Colon (tissue), 2 donors: ENCODE measurements around the gene ACAD8.

ENCODE experiments used
- FAIRE-seq: peaks from 2 replicates; lab custom pipeline; 2012; peaks lifted over from hg19 to GRCh38; lab: Jason Lieb, UNC
- donor health status: control.
- donor health status: control.

ACAD8 gene

GRCh38 chr11:134253188-134253993 lies at the start of gene ACAD8, which contains the start of gene THYN1:
Gene ACAD8 (plus strand): TSS chr11:134253568. CDS start chr11:134253601, 33 bp downstream.
Gene THYN1 (minus strand): TSS chr11:134253352. CDS start chr11:134252882, 470 bp downstream.
- FAIRE-seq: no peak

- no peak for FAIRE-seq
Measured at GRCh38 chr11:134205729-134206128, 47.6 kb upstream of the ACAD8 start.

GRCh38 chr11:134206185-134206584 lies 47.2 kb upstream of the ACAD8 start:
- FAIRE-seq: no peak

- no peak for FAIRE-seq
Measured at GRCh38 chr11:134207538-134208239, 45.7 kb upstream of the ACAD8 start.

GRCh38 chr11:134215836-134216235 lies 37.5 kb upstream of the ACAD8 start:
- no peak for FAIRE-seq

- FAIRE-seq: no peak
Measured at GRCh38 chr11:134216816-134217215, 36.6 kb upstream of the ACAD8 start.

GRCh38 chr11:134223121-134223520 lies 30.2 kb upstream of the ACAD8 start:
- no peak for FAIRE-seq

GRCh38 chr11:134223836-134224709 lies 29.3 kb upstream of the ACAD8 start, which contains the start of the genes NCAPD3 and VPS26B:
Gene NCAPD3 (minus strand): TSS chr11:134223967. CDS start chr11:134223926, 41 bp downstream.
Gene VPS26B (plus strand): TSS chr11:134224671. CDS start chr11:134225123, 452 bp downstream.
- no peak for FAIRE-seq

- no peak for FAIRE-seq
Measured at GRCh38 chr11:134224710-134225664, 28.4 kb upstream of the ACAD8 start.

- no peak for FAIRE-seq
Measured at GRCh38 chr11:134226806-134227325, 26.5 kb upstream of the ACAD8 start.

GRCh38 chr11:134228625-134229024 lies 24.7 kb upstream of the ACAD8 start:
- FAIRE-seq: no peak

GRCh38 chr11:134229126-134229790 lies 24.1 kb upstream of the ACAD8 start:
- no peak for FAIRE-seq

GRCh38 chr11:134230339-134230738 lies 23.0 kb upstream of the ACAD8 start:
- FAIRE-seq: no peak

- no peak for FAIRE-seq
Measured at GRCh38 chr11:134231958-134232659, 21.3 kb upstream of the ACAD8 start.

- no peak for FAIRE-seq
Measured at GRCh38 chr11:134233729-134234179, 19.6 kb upstream of the ACAD8 start.

GRCh38 chr11:134235399-134235798 lies 18.0 kb upstream of the ACAD8 start:
- FAIRE-seq: no peak

- no peak for FAIRE-seq
Measured at GRCh38 chr11:134236834-134237556, 16.4 kb upstream of the ACAD8 start.

- FAIRE-seq: no peak
Measured at GRCh38 chr11:134237557-134237922, 15.8 kb upstream of the ACAD8 start.

- FAIRE-seq: no peak
Measured at GRCh38 chr11:134238956-134239355, 14.4 kb upstream of the ACAD8 start.
